Endothelial cell of umbilical vein (primary cell): ENCODE data around the gene DERA.

Experiments used
- CTCF ChIP-seq, 2 donors: IDR thresholded peaks; 1 replicate in 1 of 2; 2 replicates in 1 of 2; pipeline ENCODE4 v1.5.1; 2011; ENCODE audit warnings: low read length in 2 of 2, mild to moderate bottlenecking in 2 of 2, moderate library complexity in 2 of 2, control low read depth in 1 of 2, inconsistent platforms in 1 of 2, low read depth in 1 of 2; ENCODE audit not compliant: insufficient read depth in 1 of 2; ENCODE audit errors: extremely low read depth in 1 of 2
- EZH2 ChIP-seq: IDR thresholded peaks from 2 replicates; pipeline ENCODE4 v1.6.1; 2012; ENCODE audit warnings: borderline replicate concordance, low read depth, mild to moderate bottlenecking, moderate library complexity, low read length, inconsistent platforms; ENCODE audit not compliant: severe bottlenecking
- JUN ChIP-seq: IDR thresholded peaks from 2 replicates; pipeline ENCODE4 v1.6.1; 2011; ENCODE audit warnings: borderline replicate concordance, low read depth; ENCODE audit not compliant: insufficient read length, insufficient read depth
- MAX ChIP-seq: IDR thresholded peaks from 2 replicates; pipeline ENCODE4 v1.6.1; 2011; ENCODE audit not compliant: insufficient read depth, insufficient read length
- POLR2A ChIP-seq: IDR thresholded peaks from 2 replicates; pipeline ENCODE4 v1.6.1; 2012; ENCODE audit warnings: low read depth, mild to moderate bottlenecking, control low read depth, low read length
- POLR2AphosphoS5 ChIP-seq: IDR thresholded peaks from 2 replicates; pipeline ENCODE4 v1.6.1; 2012; ENCODE audit warnings: low read depth, mild to moderate bottlenecking, control low read depth, low read length, moderate library complexity; ENCODE audit not compliant: insufficient read depth

- no peak for TF ChIP-seq CTCF (IDR thresholded peaks at IDR 0.05; ENCODE audit: extremely low read depth in 1 of 2, insufficient read depth in 1 of 2, low read depth in 1 of 2, low read length in 2 of 2)
- TF ChIP-seq EZH2 = no peak
- TF ChIP-seq POLR2AphosphoS5 = no peak
- TF ChIP-seq MAX = no peak
- TF ChIP-seq POLR2A = no peak
- no peak for TF ChIP-seq JUN
Measured at GRCh38 chr12:15875863-15876262, 35.3 kb upstream of the DERA start.
